Measurements from ENCODE around the gene RASEF.
"Not testable (repeated sequence)": the region's sequence is repeated elsewhere in the genome, so short reads cannot be mapped to it uniquely, and the experiment has no call there.

- TF ChIP-seq ZBTB33 (CRISPR knock-in tag; IDR thresholded peaks at IDR 0.05); POLR2AphosphoS5 (IDR thresholded peaks at IDR 0.05; ENCODE audit: low read depth, low read length); CREB1 (IDR thresholded peaks at IDR 0.05); CREB1 (CRISPR knock-in tag; IDR thresholded peaks at IDR 0.05); ZBTB21 (CRISPR knock-in tag; IDR thresholded peaks at IDR 0.05); ZNF761 (CRISPR knock-in tag; conservative IDR thresholded peaks at IDR 0.05): not testable (repeated sequence)
- TF ChIP-seq, protein P1, sequence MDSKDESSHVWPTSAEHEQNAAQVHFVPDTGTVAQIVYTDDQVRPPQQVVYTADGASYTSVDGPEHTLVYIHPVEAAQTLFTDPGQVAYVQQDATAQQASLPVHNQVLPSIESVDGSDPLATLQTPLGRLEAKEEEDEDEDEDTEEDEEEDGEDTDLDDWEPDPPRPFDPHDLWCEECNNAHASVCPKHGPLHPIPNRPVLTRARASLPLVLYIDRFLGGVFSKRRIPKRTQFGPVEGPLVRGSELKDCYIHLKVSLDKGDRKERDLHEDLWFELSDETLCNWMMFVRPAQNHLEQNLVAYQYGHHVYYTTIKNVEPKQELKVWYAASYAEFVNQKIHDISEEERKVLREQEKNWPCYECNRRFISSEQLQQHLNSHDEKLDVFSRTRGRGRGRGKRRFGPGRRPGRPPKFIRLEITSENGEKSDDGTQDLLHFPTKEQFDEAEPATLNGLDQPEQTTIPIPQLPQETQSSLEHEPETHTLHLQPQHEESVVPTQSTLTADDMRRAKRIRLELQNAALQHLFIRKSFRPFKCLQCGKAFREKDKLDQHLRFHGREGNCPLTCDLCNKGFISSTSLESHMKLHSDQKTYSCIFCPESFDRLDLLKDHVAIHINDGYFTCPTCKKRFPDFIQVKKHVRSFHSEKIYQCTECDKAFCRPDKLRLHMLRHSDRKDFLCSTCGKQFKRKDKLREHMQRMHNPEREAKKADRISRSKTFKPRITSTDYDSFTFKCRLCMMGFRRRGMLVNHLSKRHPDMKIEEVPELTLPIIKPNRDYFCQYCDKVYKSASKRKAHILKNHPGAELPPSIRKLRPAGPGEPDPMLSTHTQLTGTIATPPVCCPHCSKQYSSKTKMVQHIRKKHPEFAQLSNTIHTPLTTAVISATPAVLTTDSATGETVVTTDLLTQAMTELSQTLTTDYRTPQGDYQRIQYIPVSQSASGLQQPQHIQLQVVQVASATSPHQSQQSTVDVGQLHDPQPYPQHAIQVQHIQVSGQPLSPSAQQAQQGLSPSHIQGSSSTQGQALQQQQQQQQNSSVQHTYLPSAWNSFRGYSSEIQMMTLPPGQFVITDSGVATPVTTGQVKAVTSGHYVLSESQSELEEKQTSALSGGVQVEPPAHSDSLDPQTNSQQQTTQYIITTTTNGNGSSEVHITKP (CRISPR knock-in tag; IDR thresholded peaks at IDR 0.05; ENCODE audit: low read depth), result not testable (repeated sequence)
Measured at GRCh38 chr9:83072498-83072897, 9.6 kb upstream of the RASEF start.

All from HepG2 (cell line).